MM.1S (cell line): ENCODE measurements around the gene BCL2.

Experiments used
- EZH2 ChIP-seq: fragments of 300-600 bp; sonication (generic); optimal IDR thresholded peaks from 2 replicates; pipeline ENCODE3; 2017; ENCODE audit warnings: low read depth, mild to moderate bottlenecking, antibody characterized with exemption, low read length, mixed read lengths
- TF ChIP-seq, protein P1 (sequence below): fragments of 300-600 bp; sonication (generic); IDR thresholded peaks from 2 replicates; pipeline ENCODE4 v1.5.1; 2016; ENCODE audit warnings: antibody characterized with exemption, low read length, mixed read lengths

GRCh38 chr18:63160172-63160995 lies 159.2 kb downstream of the BCL2 start:
- TF ChIP-seq, protein P1, sequence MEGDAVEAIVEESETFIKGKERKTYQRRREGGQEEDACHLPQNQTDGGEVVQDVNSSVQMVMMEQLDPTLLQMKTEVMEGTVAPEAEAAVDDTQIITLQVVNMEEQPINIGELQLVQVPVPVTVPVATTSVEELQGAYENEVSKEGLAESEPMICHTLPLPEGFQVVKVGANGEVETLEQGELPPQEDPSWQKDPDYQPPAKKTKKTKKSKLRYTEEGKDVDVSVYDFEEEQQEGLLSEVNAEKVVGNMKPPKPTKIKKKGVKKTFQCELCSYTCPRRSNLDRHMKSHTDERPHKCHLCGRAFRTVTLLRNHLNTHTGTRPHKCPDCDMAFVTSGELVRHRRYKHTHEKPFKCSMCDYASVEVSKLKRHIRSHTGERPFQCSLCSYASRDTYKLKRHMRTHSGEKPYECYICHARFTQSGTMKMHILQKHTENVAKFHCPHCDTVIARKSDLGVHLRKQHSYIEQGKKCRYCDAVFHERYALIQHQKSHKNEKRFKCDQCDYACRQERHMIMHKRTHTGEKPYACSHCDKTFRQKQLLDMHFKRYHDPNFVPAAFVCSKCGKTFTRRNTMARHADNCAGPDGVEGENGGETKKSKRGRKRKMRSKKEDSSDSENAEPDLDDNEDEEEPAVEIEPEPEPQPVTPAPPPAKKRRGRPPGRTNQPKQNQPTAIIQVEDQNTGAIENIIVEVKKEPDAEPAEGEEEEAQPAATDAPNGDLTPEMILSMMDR = no peak
- no peak for TF ChIP-seq EZH2
